Stimulated activated CD8-positive, alpha-beta memory T cell treated with anti-CD3 and anti-CD28 coated beads, Interleukin-15, amount 100 ng/mL, for 1 hour (primary cell): ENCODE results near the gene CTTNBP2.

ENCODE experiments used
- DNase-seq: peaks from one replicate; pipeline ENCODE4 v3.0.0-alpha.2; 2020; ENCODE audit warnings: low read depth

The CTTNBP2 gene

DNA sequence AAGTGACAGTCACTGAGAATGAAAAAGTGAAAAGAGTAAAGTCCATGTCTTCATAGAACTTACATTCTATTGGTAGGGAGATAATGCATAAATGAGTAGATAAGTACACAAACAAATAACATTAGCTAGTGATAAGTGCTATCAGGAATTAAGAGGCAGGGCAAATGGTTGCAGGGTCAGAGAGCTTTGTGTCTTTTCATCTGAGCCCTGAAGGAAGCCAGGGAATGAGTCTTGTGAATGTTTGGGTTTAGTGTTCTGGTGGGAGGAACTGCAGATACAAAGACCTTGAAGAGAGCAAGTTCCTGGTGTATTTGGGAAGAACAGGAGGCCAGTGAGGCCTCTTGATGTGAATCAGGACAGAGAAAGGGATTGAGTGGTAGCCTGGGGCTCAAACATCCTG lies 183.8 kb downstream of the CTTNBP2 start:
- DNase-seq, result no peak

DNA sequence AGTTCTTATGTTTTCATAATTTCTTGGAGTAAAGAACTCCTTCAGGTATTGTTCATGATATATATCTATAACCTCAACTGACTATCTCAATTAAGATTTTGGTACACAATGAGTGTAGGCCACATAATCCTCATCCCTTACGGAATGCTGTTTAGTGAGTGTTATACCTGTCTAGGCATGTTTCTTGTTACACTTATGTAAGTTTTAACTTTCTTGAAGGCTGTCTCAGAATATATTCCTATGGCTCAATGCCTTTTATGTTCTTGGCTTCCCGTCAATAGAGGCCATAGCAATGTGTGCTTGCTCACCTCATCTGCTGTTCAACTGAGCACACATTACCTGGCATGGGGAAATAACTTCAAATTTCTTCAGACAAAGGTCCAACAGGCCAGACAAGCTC lies 185.1 kb downstream of the CTTNBP2 start:
- DNase-seq, result no peak

DNA sequence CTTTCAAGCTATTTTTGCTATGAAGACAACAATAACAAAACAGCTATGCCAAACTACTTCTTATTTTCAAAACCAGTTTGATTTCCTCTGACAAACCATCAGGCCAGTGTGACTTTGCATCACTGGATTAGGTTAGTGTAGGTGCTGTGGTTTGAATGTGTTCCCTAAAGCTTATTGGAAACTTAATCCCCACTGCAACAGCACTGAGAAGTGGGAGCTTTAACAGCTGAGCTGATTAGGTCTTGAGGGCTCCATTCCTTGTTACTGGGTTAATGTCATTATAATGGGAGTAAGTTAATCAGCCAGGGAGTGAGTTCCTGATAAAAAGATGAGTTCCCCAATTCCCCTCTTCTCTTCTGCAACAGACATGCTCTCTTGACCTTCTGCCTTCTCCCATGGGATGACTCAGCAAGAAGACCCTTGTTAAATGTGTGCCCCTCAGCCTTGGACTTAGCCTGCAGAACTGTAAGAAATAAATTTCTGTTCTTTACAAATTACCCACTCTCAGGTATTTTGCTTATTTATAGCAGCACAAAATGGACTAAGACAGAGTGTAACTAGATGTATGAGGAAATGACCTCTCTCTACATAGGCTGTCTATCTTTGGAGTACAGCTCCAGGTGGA lies 186.8 kb downstream of the CTTNBP2 start:
- no peak for DNase-seq

DNA sequence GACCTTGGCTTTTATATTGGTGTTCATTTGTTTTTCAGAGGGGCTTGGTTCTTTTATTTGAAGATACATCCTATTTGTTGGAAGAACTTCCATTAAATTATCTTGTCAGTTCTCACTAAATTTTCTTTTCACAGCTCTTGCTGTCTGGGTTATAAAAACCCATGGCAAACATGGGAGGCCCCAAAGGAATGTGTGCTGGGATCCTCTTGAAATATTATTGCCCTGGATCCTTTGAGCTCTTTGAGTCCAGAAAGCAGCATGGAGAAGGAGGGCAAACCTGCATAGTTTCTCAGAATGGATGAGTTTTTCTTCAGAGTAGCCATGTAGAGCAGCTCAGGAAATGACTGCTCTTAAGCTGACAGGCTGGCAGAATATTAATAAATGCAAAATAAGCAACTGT lies 187.4 kb downstream of the CTTNBP2 start:
- DNase-seq, result no peak

DNA sequence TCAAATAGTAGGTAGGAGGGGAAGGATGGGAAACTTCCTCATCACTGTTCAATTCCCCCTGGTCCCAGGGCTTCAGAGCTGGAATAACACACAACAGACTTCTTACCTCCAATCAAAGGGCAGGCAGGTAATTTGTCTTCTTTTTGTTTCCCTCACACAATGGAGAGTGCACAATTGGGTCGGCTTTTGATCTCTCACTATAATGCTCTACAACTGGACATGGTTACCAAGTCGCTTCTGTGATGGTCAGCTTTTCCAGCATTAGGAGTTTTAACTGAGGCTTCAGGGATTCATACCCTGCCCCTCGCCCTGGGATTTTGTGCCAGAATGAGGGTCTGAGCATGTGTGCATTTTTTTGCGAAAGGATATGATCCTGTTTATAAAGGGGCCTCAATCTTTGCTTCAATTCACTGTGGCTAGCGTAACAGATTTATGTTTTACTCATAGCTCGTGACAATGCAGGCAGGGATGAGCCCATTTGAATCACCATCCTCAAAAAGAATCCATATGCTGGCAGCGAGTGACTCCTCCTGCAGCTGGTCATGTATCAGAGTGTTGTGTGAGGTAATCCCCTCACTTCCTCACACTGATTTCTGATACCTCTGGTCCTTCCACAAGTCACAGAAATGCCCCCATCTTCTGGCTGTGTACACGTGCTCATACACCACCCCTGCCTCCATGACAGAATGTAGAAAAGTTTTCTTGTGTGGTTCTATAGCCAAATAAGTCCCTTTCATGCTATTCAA lies 189.6 kb downstream of the CTTNBP2 start:
- DNase-seq, result no peak

DNA sequence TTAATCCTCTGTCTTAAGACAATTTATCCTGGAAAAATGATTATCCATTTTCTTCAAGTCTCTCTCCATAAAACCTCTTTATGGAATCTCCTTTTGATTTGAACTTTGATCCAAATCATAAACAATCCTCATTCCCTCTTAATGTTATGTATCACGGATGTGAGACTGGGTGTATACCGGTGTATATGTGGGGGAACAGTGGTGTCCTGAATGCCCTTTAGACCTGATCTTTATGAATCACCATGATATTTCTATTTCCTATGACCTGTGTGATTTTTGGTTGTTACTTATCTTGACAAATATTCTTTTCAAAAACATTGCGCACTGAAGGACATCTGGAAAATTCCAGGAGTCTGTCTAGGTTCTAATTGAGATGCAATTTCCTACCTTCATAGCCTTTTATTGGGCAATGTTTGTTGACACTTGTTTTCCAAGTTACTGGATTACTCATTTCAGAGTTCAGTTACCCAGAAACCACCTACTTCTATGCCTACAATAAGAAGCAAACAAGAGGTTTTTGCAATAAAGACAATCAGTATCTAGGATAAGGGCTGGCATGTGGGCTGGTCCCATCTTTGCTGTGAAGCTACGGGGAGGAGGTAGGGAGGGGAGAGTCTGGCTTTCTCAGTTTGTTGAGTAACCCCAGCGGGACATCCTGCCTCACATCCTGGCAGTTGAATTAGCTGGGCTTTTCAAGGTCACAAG lies 190.4 kb downstream of the CTTNBP2 start:
- DNase-seq, result no peak

DNA sequence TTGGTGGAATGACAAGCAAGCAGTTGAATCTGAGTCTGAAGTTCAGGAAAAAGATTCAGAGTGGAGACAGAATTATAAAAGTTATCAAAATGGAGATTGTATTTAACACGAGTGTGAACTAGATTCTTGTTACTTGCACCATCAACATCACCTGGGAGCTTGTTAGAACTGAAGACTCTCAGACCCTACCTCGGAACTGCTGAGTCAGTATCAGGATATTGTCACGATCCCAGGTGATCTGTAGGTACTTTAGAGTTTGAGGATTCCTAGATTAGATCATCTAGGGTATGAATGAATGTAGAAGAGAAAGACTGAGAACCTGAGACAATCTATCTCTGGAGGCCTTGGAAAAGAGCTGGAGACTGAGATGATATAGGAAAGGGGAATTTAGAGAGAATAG lies 194.1 kb downstream of the CTTNBP2 start:
- no peak for DNase-seq

DNA sequence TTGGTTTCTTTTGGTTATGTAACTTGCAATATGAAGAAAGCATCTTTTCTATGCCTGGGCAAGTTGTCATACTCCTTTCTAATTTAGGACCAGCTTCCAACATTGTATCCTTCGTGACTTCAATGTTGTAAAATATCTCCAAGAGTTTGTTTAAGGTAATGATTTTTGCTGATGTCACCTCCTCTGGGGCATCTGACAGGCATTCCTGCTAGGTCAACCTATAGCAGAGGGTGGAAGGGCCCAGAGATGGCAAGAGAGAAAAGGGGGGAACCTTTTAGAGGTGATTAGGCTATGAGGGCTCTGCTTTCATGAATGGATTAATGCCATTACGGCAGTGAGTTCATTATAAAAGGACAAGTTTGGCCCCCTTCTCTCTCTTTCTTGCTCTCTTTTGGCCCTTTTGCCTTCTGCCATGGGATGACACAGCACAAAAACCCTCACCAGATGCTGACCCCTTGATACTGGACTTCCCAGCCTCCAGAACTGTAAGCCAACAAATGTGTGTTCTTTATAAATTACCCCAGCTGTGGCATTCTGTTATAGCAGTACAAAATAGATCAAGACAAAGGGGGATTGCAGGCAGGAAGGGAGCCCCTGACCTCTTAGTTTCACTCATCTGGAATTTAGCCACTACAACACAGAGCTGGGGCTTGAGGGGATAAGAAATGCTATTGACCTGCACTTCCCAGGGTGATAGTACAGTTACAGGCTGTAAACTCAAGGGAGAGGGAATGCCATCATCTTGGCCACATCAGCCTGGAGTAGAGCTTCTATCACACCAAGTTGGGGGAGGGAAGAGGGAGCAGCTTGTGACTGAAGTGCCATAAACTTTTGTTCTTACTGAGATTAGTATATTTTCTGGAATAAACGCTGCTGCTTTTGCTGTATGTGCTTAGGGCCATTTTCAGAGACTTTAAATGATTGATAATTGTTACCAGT lies 197.5 kb downstream of the CTTNBP2 start:
- no peak for DNase-seq

DNA sequence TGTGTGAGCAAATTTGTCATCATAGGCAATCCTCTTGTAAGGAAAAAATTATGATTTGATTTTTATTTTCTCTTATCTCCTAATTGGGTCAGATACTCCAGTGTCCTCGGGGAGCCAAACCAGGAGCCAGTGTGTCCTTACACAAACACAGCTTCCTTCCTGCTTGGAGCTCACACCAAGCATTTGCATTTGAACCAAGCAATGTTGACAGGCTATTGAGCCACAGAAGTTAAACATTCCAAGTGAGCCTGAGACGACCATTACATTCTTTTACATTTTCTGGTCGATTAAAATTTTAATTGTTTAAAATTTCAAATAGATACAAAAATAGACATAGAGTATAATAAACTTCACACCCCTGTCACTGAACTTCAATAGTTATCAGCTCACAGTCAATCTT lies 198.6 kb downstream of the CTTNBP2 start:
- DNase-seq, result no peak

DNA sequence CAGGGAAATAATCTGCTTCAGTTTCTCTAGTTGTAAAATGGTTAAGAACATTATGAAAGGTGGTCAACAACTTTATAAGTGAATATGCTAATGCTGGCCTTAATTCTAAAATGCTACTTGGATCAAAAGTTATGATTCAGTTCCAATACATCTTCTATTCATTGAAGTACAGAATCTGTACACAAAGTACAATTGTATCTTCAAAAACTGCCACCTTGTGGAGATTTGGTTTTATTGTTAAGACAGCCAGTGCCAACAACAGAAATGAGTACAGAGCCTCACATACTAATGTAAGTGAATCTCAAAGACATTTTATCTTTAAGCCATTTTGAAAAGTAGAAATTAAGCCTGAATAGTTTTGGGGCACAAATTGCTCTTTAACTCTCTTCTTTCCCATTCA lies 199.4 kb downstream of the CTTNBP2 start:
- DNase-seq, result no peak

DNA sequence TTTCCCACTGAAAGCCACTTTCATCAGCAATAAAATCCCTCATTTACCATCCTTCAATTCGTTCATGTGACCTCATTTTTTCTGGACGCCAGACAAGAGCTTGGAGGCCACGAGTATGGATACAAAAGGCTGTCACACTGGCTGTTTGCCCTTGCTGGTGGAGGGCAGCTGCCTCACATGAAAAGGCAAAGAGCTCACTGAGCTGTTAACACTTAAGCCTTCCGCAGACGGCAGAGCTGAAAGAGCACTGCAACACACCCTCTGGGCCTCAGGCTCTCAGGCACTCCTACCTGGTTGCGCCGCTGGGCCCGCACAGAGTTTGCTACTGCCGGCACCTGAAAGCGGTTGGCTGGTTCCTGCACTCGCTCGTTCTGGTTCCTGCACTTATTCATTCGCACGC lies 199.9 kb downstream of the CTTNBP2 start:
- DNase-seq, result no peak

DNA sequence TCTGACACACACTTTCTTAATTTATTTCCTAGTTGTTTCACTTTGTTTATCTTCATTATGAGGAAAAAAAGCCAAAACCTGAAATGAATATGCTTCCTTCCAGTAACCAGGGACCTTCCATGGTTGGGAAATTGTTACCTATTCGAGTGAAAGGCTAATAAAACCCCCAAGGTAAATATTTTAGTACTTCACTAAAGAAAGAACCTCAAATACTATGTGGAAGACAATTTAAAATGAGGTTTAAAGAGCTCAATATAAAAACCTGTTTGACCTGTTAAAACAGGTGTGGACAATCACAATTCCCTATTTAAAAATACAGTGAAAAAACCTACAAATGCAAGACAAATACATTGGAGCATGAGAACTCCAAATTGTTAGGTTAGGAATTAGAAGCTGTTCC lies 200.8 kb downstream of the CTTNBP2 start:
- no peak for DNase-seq

DNA sequence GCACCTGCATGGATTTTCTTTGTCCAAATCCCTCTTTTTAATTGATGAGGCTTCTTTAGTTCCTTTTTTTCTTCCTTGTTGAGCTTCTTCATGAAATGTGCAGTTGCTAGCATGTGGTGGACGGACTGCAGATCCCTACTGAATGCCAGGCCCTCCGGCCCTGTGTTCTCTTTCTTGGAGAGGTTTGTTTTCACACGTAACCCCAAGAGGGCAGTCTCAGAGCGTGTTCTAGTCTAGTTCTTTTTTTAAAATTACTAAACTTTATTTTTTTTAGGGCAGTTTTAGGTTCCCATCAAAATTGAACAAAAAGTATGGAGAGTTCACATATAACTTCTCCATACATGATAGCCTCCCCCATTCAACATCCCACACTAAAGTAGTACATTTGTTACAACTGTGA lies 203.4 kb downstream of the CTTNBP2 start:
- no peak for DNase-seq

DNA sequence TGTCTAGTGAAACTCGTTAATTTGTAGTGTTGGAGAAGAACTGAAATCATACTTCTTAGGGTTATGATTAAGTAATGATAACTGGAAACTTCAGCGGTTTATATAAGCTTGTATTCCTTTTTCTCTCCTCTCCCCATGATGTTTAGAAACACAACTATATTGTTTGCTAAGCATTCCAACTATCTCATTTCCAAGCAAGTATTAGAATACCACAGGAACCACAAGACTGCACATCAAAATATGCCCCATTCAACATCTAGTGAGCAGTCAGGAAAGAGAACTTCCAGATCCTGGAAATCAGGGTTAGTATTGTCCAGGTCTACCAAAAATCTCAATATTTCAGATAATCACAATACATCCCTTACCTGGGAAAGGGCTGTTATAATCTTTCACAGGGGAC lies 205.8 kb downstream of the CTTNBP2 start:
- no peak for DNase-seq

DNA sequence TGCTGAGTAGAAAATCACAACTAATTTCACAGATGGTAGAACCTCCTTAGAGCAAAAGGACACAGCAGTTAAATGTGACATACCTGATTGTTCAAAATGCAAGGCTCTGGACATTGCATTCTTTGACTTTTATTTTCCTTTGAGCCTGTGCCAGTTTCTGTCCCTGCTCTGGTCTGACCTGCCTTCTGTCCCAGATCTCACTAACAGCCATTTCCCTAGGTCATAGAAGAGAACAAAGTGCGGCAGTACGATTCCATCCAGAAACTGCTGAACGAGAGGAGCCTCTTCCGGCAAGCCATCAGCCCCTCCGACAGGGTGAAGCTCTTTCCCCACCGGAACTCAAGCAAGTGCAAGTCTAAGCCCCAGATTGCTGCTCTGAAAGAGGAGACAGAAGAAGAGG lies 206.6 kb downstream of the CTTNBP2 start:
- no peak for DNase-seq

DNA sequence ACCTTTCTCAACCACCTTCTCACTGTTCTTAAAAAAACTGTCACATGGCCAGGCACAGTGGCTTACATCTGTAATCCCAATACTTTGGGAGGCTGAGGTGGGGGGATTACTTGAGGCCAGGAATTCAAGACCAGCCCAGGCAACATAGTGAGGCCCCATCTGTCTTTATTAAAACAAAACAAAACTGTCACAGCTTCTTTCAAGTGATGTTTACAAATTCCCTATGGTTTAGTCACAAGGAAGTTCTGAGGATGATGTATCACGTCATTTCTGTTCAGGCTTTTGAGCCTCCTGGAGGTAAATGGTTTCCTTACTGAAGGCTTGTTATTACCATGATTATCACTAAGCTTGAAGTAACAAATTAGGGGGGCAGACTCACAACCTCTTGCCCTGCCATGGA lies 207.2 kb downstream of the CTTNBP2 start:
- DNase-seq, result no peak

DNA sequence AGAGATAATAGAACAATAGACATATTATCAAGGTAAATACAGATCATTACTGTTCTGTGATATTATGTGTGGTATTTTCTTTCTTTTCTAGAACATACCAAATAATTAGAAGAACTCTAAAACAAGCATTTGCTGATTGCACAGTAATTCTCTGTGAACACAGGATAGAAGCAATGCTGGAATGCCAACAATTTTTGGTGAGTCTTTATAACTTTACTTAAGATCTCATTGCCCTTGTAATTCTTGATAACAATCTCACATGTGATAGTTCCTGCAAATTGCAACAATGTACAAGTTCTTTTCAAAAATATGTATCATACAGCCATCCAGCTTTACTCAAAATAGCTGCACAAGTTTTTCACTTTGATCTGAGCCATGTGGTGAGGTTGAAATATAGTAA lies 207.9 kb downstream of the CTTNBP2 start:
- DNase-seq, result no peak

DNA sequence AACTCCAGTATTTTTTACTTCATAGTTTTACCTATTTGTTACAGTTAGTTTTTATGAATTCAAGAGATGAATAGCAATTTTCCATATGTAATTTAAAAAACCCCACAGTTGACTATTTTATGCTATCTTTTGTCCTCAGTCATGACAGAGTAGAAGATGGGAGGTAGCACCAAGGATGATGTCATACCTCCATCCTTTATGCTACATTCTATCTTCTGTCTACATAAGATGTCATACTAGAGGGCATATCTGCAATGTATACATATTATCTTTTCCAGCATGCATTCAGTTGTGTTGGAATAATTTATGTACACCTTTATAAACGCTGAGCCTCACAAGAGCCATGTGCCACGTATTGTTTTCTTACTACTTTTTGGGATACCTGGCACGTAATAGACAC lies 209.2 kb downstream of the CTTNBP2 start:
- no peak for DNase-seq

DNA sequence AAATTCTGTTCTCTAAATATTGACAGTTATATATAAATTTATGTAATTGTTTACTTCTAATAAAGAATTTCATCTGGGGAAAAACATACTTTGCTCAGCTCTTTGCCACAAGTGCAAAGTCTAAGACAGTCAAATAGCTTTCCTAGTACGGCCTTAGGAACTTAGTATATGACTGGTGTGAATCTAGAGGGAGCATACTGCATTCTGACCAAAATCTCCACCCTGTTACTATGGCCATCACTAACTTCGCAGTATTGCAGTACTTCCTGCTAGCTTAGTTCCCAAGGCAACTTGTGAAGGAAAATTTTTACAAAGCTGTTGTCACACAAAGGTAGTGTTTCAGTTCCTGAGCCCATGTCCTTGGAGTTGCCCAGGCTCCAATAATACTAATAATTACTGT lies 211.9 kb downstream of the CTTNBP2 start:
- DNase-seq, result no peak
